A673 (cell line): ENCODE results near the gene RPRD1B.

Experiments used
- CTCF ChIP-seq: fragments of 300-800, 200-600 bp; sonication (generic); conservative IDR thresholded peaks from 2 replicates; pipeline ENCODE4 v1.5.1; 2017; ENCODE audit warnings: low read depth, mild to moderate bottlenecking, antibody characterized with exemption, low read length, moderate library complexity, mixed read lengths
- EZH2 ChIP-seq: fragments of 200-600 bp; sonication (generic); IDR thresholded peaks from 2 replicates; pipeline ENCODE4 v1.6.1; 2017; ENCODE audit warnings: borderline replicate concordance, low read depth, mild to moderate bottlenecking, mixed read lengths, antibody characterized with exemption, low read length; ENCODE audit not compliant: poor library complexity, severe bottlenecking

GRCh38 chr20:38072898-38073297 is 39.4 kb downstream of the RPRD1B start:
- TF ChIP-seq CTCF (no peak), EZH2 (no peak)
